RWPE1 (cell line): ENCODE results near the gene TRRAP.

ENCODE experiments used
- CTCF ChIA-PET: fragments of 350-600 bp; sonication (Branson Sonifier 250); formaldehyde crosslinking; extraction: SDS; loops from one replicate; lab custom pipeline; 2021; lab: Yijun Ruan, JAX
- POLR2A ChIA-PET: fragments of 400-600 bp; formaldehyde crosslinking; extraction: SDS; loops from one replicate; lab custom pipeline; 2020; ENCODE audit warnings: antibody characterized with exemption; ENCODE audit not compliant: low non-redundant PET; lab: Yijun Ruan, JAX
- DNase-seq: peaks from one replicate; pipeline ENCODE4 v3.0.0; 2012; ENCODE audit warnings: low spot score
- H3K27ac ChIP-seq: fragments of 450-650 bp; 2 replicates; pipeline ENCODE4 v1.5.1; 2017
- TF ChIP-seq, protein P1 (sequence below): fragments of 450-650 bp; conservative IDR thresholded peaks from 2 replicates; pipeline ENCODE4 v1.5.1; 2017; ENCODE audit warnings: low read depth, mild to moderate bottlenecking

TRRAP gene

GRCh38 chr7:98998821-98999725, 120.7 kb downstream of the TRRAP start:
- ChIA-PET POLR2A (no interaction called here), CTCF (interaction anchor here (0.6 to 1.1 kb wide), 3 partner anchors 37 to 49 kb away, joined by 3 to 4 read pairs (median 4); no protein-coding TSS in a partner anchor)
- DNase-seq = no peak
- TF ChIP-seq, protein P1, sequence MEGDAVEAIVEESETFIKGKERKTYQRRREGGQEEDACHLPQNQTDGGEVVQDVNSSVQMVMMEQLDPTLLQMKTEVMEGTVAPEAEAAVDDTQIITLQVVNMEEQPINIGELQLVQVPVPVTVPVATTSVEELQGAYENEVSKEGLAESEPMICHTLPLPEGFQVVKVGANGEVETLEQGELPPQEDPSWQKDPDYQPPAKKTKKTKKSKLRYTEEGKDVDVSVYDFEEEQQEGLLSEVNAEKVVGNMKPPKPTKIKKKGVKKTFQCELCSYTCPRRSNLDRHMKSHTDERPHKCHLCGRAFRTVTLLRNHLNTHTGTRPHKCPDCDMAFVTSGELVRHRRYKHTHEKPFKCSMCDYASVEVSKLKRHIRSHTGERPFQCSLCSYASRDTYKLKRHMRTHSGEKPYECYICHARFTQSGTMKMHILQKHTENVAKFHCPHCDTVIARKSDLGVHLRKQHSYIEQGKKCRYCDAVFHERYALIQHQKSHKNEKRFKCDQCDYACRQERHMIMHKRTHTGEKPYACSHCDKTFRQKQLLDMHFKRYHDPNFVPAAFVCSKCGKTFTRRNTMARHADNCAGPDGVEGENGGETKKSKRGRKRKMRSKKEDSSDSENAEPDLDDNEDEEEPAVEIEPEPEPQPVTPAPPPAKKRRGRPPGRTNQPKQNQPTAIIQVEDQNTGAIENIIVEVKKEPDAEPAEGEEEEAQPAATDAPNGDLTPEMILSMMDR = no peak
- H3K27ac ChIP-seq = no peak overlapping the region

DNA sequence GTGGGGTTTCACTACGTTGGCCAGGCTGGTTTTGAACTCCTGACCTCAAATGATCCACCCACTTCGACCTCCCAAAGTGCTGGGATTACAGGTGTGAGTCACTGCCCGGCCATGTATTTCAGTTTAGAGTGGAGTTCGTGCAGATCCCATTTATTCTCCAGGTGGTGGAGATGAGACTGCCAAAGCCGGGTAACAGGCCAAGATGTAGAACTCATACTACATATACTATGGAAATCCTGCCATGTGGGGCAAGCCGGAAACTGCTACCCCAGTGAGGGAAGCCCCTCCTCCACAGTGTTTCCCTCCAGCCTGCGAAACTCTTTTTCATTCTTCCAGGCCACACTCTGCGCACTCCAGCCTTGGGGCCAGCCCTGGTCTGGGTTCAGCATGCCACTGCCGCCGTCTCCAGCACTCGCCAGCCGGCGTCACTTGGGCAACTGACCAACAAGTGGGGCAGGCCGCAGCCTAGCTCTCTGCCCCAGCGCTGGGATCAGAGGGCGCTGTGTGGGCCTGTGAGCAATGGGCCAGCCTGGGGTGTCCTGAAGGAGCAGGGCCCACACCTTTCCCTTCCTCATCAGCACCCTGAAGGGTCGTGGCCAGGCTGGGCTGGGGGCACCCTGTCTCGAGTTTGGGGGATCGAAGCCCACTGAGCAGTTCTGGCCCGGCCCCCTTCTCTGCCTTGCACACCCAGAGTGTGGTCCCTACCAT, 122.0 kb downstream of the TRRAP start:
- TF ChIP-seq, protein P1 = no peak
- POLR2A ChIA-PET = no interaction called here
- CTCF ChIA-PET = interaction anchor here (0.6 to 1.1 kb wide), 2 partner anchors 39 to 50 kb away, joined by 4 read pairs; no protein-coding TSS in a partner anchor
- no peak overlapping the region for H3K27ac ChIP-seq
- DNase-seq = no peak

- TF ChIP-seq, protein P1 = no peak
- no peak for DNase-seq
- CTCF ChIA-PET = no interaction called here
- no peak overlapping the region for H3K27ac ChIP-seq
- POLR2A ChIA-PET = no interaction called here
Measured at GRCh38 chr7:99000904-99001465, 122.7 kb downstream of the TRRAP start.

GRCh38 chr7:99001482-99002147, 123.3 kb downstream of the TRRAP start:
- ChIA-PET CTCF (no interaction called here), POLR2A (no interaction called here)
- H3K27ac ChIP-seq = no peak overlapping the region
- TF ChIP-seq, protein P1 = no peak
- DNase-seq = no peak

DNA sequence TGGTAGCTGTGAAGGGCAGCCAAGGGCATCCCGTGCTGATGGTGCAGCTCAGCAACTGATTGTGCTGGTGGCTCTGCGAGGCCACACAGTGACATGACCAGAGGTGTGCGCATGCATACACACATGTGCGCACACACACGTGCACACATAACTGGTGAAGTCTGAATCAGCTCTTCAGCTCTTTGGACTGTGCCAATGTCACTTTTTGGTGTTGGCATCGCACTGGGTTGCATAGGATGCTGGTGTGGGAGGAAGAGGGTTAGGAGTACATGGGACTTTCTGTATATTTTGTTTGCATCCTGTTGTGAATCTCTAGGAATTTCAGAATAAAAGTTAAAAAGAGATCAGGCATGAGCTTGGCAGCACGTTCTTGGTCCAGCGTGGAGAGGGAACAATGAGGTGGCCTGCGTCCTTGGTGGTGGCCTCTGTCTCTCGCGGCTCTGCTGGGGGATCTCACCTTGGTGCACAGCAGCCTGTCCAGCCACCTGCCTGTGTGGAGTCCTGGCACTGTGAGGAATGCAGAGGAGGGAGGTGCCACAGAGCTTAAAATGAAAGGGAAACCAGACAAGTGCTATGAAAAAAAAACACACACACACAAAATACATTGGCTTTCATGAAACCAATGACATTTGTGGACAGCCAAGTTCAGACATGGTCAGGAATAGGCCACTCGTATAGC, 124.0 kb downstream of the TRRAP start:
- CTCF ChIA-PET = interaction anchor here (0.6 kb wide), 2 partner anchors 297 to 1556 kb away, joined by 4 to 6 read pairs; no protein-coding TSS in a partner anchor
- TF ChIP-seq, protein P1 = no peak
- POLR2A ChIA-PET = no interaction called here
- H3K27ac ChIP-seq = no peak overlapping the region
- DNase-seq = no peak
